ENCODE results near the gene CYTH2. TPM values are rescaled to one million over a fixed set of nuclear protein-coding genes. Genes with fewer than 3 reads are reported as not detected.

The CYTH2 gene
- total and polyA plus RNA-seq, 4 donors = 32.7 to 76.6 (median 59.0) TPM

Other genes starting within 250 kb of the CYTH2 start
- 100 to 1,000 TPM in 1 of 2 donors, 10 to 100 TPM in 1; 46.5 to 116 TPM for gene CARD8, start 213.5 kb upstream of the CYTH2 start, total RNA-seq
- gene CARD8, start 213.5 kb upstream of the CYTH2 start, polyA plus RNA-seq = 10 to 100 TPM in 1 of 2 donors, 1 to 10 TPM in 1; 7.6 to 18.1 TPM
- 1 to 10 TPM in 1 of 2 donors, under 1 TPM in 1; 0.26 to 1.0 TPM for gene ZNF114, start 199.3 kb upstream of the CYTH2 start, total RNA-seq
- gene ZNF114, start 199.3 kb upstream of the CYTH2 start, polyA plus RNA-seq = not detected
- 100 to 1,000 TPM; 107 to 151 TPM for gene EMP3, start 143.8 kb upstream of the CYTH2 start, total RNA-seq
- gene EMP3, start 143.8 kb upstream of the CYTH2 start, polyA plus RNA-seq = 100 to 1,000 TPM; 109 to 149 TPM
- gene TMEM143, start 105.4 kb upstream of the CYTH2 start, total RNA-seq = 1 to 10 TPM; 4.9 to 9.2 TPM
- 1 to 10 TPM; 6.4 to 6.6 TPM for gene TMEM143, start 105.4 kb upstream of the CYTH2 start, polyA plus RNA-seq
- not detected for gene SYNGR4, start 105.0 kb upstream of the CYTH2 start, total RNA-seq
- not detected for gene SYNGR4, start 105.0 kb upstream of the CYTH2 start, polyA plus RNA-seq
- gene KDELR1, start 77.8 kb upstream of the CYTH2 start, total RNA-seq = 100 to 1,000 TPM in 1 of 2 donors, 10 to 100 TPM in 1; 94.0 to 128 TPM
- 100 to 1,000 TPM in 1 of 2 donors, 10 to 100 TPM in 1; 60.7 to 122 TPM for gene KDELR1, start 77.8 kb upstream of the CYTH2 start, polyA plus RNA-seq
- gene GRIN2D, start 75.7 kb upstream of the CYTH2 start, total RNA-seq = 1 to 10 TPM in 1 of 2 donors, under 1 TPM in 1; 0.91 to 4.0 TPM
- under 1 TPM in 1 of 2 donors, not detected in 1; 0.03 TPM for gene GRIN2D, start 75.7 kb upstream of the CYTH2 start, polyA plus RNA-seq
- 10 to 100 TPM; 21.4 to 25.8 TPM for gene GRWD1, start 23.4 kb upstream of the CYTH2 start, total RNA-seq
- 1 to 10 TPM; 7.0 to 9.0 TPM for gene GRWD1, start 23.4 kb upstream of the CYTH2 start, polyA plus RNA-seq
- 1 to 10 TPM; 1.1 TPM for gene KCNJ14, start 13.8 kb upstream of the CYTH2 start, total RNA-seq
- gene KCNJ14, start 13.8 kb upstream of the CYTH2 start, polyA plus RNA-seq = under 1 TPM in 1 of 2 donors, not detected in 1; 0.36 TPM
- gene LMTK3, start 42.5 kb downstream of the CYTH2 start, total RNA-seq = 1 to 10 TPM in 1 of 2 donors, under 1 TPM in 1; 0.71 to 4.2 TPM
- 1 to 10 TPM in 1 of 2 donors, under 1 TPM in 1; 0.51 to 1.3 TPM for gene LMTK3, start 42.5 kb downstream of the CYTH2 start, polyA plus RNA-seq
- not detected for gene SULT2B1, start 82.8 kb downstream of the CYTH2 start, total RNA-seq
- 1 to 10 TPM in 1 of 2 donors, not detected in 1; 2.1 TPM for gene SULT2B1, start 82.8 kb downstream of the CYTH2 start, polyA plus RNA-seq
- not detected for gene SPACA4, start 137.4 kb downstream of the CYTH2 start, total RNA-seq
- under 1 TPM in 1 of 2 donors, not detected in 1; 0.18 TPM for gene SPACA4, start 137.4 kb downstream of the CYTH2 start, polyA plus RNA-seq
- gene FAM83E, start 145.7 kb downstream of the CYTH2 start, total RNA-seq = under 1 TPM in 1 of 2 donors, not detected in 1; 0.45 TPM
- gene FAM83E, start 145.7 kb downstream of the CYTH2 start, polyA plus RNA-seq = 10 to 100 TPM in 1 of 2 donors, under 1 TPM in 1; 0.74 to 12.3 TPM
- gene RPL18, start 149.8 kb downstream of the CYTH2 start, total RNA-seq = 100 to 1,000 TPM; 900 to 909 TPM
- 1,000 to 10,000 TPM; 2,172 to 2,376 TPM for gene RPL18, start 149.8 kb downstream of the CYTH2 start, polyA plus RNA-seq
- 10 to 100 TPM; 14.6 to 17.9 TPM for gene SPHK2, start 150.1 kb downstream of the CYTH2 start, total RNA-seq
- gene SPHK2, start 150.1 kb downstream of the CYTH2 start, polyA plus RNA-seq = 10 to 100 TPM; 21.5 to 25.4 TPM
- gene DBP, start 168.0 kb downstream of the CYTH2 start, total RNA-seq = 10 to 100 TPM in 1 of 2 donors, 1 to 10 TPM in 1; 1.5 to 10.7 TPM
- 1 to 10 TPM; 5.3 to 6.8 TPM for gene DBP, start 168.0 kb downstream of the CYTH2 start, polyA plus RNA-seq
- gene CA11, start 176.8 kb downstream of the CYTH2 start, total RNA-seq = 10 to 100 TPM in 1 of 2 donors, 1 to 10 TPM in 1; 6.4 to 12.0 TPM
- gene CA11, start 176.8 kb downstream of the CYTH2 start, polyA plus RNA-seq = 10 to 100 TPM; 13.9 to 59.5 TPM
- gene NTN5, start 203.6 kb downstream of the CYTH2 start, total RNA-seq = under 1 TPM; 0.52 to 0.96 TPM
- gene NTN5, start 203.6 kb downstream of the CYTH2 start, polyA plus RNA-seq = 1 to 10 TPM in 1 of 2 donors, not detected in 1; 2.0 TPM
- not detected for gene FUT2, start 226.6 kb downstream of the CYTH2 start, total RNA-seq
- gene FUT2, start 226.6 kb downstream of the CYTH2 start, polyA plus RNA-seq = 1 to 10 TPM in 1 of 2 donors, not detected in 1; 2.8 TPM

All from aorta (tissue), 4 donors.